Fibroblast of the aortic adventitia (primary cell): ENCODE measurements around the gene KEL. TPM values are rescaled to one million over a fixed set of nuclear protein-coding genes. Genes with fewer than 3 reads are reported as not detected.

Experiments used
- DNase-seq: peaks from one replicate; pipeline ENCODE4 v3.0.0-alpha.2; 2010; ENCODE audit warnings: low read depth
- H3K4me3 ChIP-seq: 2 replicates; pipeline ENCODE4 v1.5.1; 2011; ENCODE audit warnings: low read depth, mild to moderate bottlenecking, control low read depth, low read length, moderate library complexity
- CTCF ChIP-seq: IDR thresholded peaks from 2 replicates; pipeline ENCODE4 v1.5.1; 2011; ENCODE audit warnings: mild to moderate bottlenecking, low read length, control low read depth, inconsistent platforms; ENCODE audit not compliant: insufficient read depth
- total RNA-seq: library from RNA; depleted of rRNA; stranded (reverse); fragments of >200 nt; gene quantifications from 2 replicates; pipeline ENCODE4 v1.2.3, GENCODE V29; 2012; ENCODE audit warnings: low replicate concordance

The KEL gene
- total RNA-seq, 1 donor = not detected

GRCh38 chr7:142896741-142897379, 65.3 kb downstream of the KEL start:
- no peak overlapping the region for H3K4me3 ChIP-seq
- no peak for DNase-seq
- no peak for TF ChIP-seq CTCF

- H3K4me3 ChIP-seq = no peak overlapping the region
- no peak for TF ChIP-seq CTCF
- DNase-seq = no peak
These were observed 66.0 kb downstream of the KEL start for GRCh38 chr7:142896151-142896550.

GRCh38 chr7:142894985-142895593, 67.1 kb downstream of the KEL start:
- H3K4me3 ChIP-seq = no peak overlapping the region
- TF ChIP-seq CTCF = no peak
- no peak for DNase-seq

- H3K4me3 ChIP-seq = no peak overlapping the region
- no peak for TF ChIP-seq CTCF
- no peak for DNase-seq
These were observed 67.8 kb downstream of the KEL start for GRCh38 chr7:142894112-142894984.

- H3K4me3 ChIP-seq = no peak overlapping the region
- DNase-seq = no peak
- no peak for TF ChIP-seq CTCF
These were observed 69.2 kb downstream of the KEL start for GRCh38 chr7:142892951-142893350.

GRCh38 chr7:142891490-142892082, 70.6 kb downstream of the KEL start:
- no peak for DNase-seq
- no peak overlapping the region for H3K4me3 ChIP-seq
- TF ChIP-seq CTCF = no peak

Other genes starting within 250 kb of the KEL start
- not detected in 2 replicates for gene PRSS1, start 212.9 kb downstream of the KEL start, total RNA-seq
- gene PRSS2, start 191.4 kb downstream of the KEL start, total RNA-seq = not detected in 2 replicates
- gene EPHB6, start 107.3 kb downstream of the KEL start, total RNA-seq = 11.0 and 15.2 TPM in 2 replicates
- gene TRPV6, start 76.6 kb downstream of the KEL start, total RNA-seq = 0.08 TPM in 1 of 2 replicates, not detected in the other
- gene TRPV5, start 28.6 kb downstream of the KEL start, total RNA-seq = not detected in 2 replicates
- not detected in 2 replicates for gene LLCFC1, start 22.9 kb downstream of the KEL start, total RNA-seq
- not detected in 2 replicates for gene OR9A2, start 64.8 kb upstream of the KEL start, total RNA-seq
- gene OR6V1, start 90.0 kb upstream of the KEL start, total RNA-seq = not detected in 2 replicates
- not detected in 2 replicates for gene PIP, start 169.7 kb upstream of the KEL start, total RNA-seq
- gene TAS2R39, start 221.1 kb upstream of the KEL start, total RNA-seq = not detected in 2 replicates